Umbilical cord (tissue), 2 donors: ENCODE measurements around the gene DST. TPM values are rescaled to one million over a fixed set of nuclear protein-coding genes. Genes with fewer than 3 reads are reported as not detected.
"Not testable (repeated sequence)": the region's sequence is repeated elsewhere in the genome, so short reads cannot be mapped to it uniquely, and the experiment has no call there.

Source experiments
- DNase-seq: peaks from one replicate; pipeline ENCODE4 v3.0.0-alpha.2; 2015; ENCODE audit warnings: low spot score
- total RNA-seq: library from RNA; depleted of rRNA; stranded (reverse); fragments of >200 nt; gene quantifications from one replicate; pipeline ENCODE4 v1.2.3, GENCODE V29; 2014; ENCODE audit warnings: low replicate concordance; ENCODE audit not compliant: insufficient read depth

Gene DST
- total RNA-seq, 1 donor from 2014 or later, result 326 TPM

- no peak for DNase-seq
Observed at GRCh38 chr6:56572788-56573471, 69.8 kb downstream of the DST start.

- DNase-seq, result no peak
Observed at GRCh38 chr6:56571605-56572004, 71.1 kb downstream of the DST start.

DNA sequence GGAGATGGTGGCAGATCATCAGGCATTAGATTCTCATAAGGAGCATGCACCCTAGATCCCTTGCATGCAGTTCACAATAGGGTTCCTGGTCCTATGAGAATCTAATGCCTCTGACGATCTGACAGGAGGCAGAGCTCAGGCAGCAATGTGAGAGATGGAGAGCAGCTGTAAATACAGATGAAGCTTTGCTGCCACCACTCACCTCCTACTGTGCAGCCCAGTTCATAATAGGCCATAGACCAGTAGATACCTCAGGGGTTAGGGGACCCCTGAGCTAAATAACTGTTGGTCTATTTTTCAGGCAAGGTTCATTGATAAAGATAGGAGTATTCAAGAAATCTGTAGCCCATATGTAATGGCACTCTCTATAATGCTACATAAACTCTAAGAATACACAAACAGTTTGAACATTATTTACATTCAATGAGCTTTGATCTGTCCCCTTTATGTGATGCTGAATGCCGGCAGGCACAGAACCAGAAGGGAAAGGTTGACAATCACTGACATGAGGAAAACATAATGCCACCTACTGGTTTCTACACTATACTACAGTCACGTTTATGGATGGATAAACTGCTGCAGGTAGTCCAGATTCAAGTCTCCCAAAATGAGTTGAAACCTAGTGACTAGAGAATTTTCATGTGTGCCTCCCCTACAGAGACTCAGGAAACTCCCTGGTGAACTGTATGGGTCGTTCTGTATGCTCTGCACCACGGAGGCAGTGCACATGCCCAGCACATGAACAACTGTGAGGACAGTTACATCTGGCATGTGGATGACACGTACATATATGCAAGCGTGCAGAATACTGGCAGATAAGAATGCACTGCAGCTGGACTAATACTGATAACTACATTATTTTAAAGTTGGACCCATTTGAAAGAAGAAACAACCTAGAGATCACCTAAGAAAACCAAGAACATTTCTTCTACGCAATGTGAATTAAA, 72.0 kb downstream of the DST start:
- no peak for DNase-seq

DNA sequence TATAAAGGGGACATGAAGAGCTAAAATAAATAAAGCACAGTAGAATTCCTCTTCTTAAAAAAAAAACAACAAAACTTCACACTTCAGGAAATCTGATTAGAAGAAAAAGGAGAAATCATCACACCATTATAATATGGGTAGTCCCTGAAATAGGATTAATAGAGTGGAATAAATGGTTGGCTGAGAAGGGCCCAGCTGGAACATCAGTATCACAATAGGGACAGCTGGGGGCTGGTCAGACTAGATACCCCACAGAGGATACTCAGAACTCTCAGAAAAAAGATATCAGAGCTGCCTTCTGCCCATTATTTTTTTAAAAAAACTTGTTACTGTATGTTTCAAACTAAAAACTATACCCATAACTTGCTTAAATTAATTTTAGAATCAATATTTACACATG, 75.2 kb downstream of the DST start:
- DNase-seq, result no peak

GRCh38 chr6:56562730-56563129, 80.0 kb downstream of the DST start:
- DNase-seq, result not testable (repeated sequence)

DNA sequence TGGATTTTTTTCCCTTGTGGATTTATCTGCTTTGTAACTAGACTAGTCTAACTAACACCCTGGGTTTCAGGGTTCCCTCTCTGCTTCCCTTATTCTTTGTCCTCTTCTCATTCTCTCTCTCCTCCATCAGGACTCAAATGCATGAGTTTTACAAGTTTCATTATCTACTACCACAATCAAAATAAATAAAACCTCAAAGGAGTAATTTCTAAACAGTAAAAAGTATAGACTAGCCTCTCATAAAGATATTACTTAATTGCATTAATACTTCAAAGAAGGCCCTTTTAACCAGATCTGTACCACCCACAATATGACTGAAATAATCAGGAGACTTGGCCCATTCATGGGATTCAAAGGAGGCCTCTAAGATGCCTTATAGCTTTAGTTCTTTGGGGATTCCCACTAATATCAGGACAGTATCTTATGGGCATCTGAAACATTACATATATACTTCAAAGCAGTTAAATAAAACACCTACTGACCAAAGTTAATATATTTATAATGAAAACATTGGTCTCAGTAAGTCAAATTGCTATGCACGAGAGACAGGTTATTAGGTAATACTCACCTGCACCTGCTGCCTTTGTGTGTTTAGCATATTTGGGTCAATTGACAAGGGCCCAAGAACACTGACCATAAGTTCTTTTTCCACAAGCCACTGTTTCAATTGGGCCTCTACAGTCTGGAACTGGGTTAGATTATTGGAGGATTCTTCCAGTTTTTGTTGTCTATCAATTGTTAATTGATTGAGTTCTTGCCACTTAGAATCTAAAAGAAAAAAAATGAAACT, 85.7 kb downstream of the DST start:
- no peak for DNase-seq

DNA sequence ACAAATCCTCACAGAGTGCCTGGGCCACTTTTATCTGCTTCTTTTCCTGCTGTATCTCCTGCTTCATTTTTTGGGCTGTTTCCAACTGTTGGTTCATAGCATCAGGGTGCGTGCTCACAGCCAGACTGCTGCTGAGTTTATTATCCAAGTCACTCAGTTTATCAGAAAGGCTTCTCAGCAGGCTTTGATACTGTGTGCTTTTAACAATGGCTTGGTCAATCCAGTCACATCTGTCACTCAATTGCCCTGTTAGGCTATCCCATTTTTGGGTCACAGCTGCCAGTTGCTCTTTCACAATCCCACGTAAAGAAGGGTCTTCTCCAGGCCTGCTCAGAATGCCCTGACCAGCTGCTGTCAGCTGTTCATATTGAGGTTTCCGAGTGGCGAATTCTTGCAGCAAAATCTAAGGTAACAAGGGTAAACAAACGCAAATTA, 87.2 kb downstream of the DST start:
- peak; percentile 89 for DNase-seq

GRCh38 chr6:56552187-56553130, 90.2 kb downstream of the DST start:
- no peak for DNase-seq

- no peak for DNase-seq
Observed at GRCh38 chr6:56551409-56552120, 91.1 kb downstream of the DST start.

DNA sequence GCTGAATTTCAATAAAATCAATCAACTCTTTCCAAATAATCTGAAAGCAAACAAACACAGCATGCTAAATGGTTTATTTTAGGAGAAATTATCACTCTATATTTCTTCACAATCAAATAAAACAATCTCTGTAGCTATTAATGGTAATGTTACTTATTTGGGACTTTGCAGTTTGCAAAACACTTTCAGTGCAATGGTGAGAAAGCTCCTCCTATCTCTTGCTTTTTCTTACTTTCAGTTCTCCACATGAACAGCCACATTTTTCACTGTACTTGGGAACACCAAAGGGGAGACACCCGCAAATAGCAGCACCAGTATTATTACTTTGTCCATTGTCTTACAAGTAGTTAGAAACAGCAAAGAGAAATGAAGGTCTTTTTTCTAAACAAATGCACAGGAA, 92.4 kb downstream of the DST start:
- DNase-seq, result no peak

DNA sequence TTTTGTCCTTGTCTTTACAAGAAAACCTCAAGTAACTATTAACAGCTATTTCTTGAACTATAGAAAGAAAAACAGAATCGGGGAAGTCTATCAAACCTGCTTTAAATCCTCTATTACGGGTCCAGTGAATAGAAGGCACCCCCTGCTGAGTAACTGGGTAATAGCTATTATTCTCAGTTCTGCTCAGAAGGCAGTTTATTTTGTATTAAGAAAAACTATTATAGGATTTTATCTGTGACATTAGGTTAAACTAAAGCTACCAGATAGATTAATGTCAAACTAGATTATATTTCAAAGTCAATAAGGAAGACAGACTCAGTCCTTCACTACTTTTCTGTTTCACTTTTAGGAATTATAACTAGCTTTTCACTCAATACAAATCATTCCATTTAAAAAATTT, 93.7 kb downstream of the DST start:
- no peak for DNase-seq

DNA sequence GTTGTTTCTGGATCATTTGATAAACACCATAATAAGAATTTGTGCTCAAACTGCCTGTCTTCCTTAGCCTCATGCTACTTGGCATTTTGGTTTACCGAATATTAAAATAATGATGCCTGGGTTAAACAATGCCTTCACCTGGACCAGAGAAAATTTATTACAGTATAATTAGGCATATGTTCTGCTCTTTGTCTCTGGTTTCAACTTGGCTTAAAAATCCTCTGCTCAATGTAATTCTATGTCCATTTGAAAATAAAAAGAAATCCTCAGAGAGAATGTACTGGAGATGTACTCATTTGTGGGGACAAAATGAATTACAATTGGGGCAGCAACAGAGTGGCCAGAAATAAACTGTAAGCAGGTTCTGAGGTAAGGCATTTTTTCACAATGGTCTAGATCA, 95.0 kb downstream of the DST start:
- DNase-seq, result no peak

DNA sequence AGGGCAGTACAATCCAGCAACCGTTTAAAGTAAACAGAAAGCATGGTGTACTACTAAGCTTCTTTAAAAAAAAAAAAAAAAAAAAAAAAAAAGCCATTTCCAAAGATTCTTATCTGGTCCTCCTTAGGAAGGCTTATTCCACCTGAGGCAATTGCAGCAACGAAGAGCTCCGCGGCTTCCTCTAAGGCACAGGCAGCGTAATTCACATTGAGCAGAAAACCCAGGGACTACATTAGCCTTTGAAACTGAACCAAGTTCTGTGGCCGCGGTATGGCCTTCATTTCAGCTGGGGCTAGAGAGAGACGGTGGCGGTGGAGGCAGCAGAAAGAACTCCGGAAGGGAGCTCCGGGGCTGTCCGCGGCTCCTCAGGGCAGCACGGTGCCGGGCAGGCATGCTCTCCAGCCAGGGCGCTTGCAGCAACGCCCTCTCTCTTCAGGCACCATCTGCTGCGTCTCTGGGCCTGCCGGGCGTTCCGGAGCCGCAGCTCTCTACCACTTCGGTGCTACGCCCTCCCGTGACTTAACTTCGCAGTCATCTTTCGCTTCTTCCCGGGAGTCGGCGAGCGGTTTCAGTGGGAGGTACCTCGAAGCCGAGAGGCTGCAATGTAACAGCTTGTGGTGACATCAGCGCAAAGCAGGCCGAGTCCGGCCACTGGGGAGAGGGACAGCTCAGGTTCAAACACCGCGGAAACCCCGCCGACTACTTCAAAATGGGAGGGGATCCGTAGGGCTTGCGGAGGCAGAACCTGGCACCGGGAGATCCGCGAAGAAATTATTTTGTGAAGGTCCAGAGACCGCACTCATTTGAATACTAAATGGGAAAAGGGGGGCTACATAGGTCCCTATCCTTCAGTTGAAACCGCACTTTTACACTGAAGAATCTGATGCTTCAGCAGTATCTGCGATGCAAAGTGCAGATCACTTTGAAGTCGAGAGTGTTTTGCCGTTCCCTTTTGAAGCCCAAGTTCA, 100.0 kb downstream of the DST start:
- DNase-seq, result peak; percentile 98

DNA sequence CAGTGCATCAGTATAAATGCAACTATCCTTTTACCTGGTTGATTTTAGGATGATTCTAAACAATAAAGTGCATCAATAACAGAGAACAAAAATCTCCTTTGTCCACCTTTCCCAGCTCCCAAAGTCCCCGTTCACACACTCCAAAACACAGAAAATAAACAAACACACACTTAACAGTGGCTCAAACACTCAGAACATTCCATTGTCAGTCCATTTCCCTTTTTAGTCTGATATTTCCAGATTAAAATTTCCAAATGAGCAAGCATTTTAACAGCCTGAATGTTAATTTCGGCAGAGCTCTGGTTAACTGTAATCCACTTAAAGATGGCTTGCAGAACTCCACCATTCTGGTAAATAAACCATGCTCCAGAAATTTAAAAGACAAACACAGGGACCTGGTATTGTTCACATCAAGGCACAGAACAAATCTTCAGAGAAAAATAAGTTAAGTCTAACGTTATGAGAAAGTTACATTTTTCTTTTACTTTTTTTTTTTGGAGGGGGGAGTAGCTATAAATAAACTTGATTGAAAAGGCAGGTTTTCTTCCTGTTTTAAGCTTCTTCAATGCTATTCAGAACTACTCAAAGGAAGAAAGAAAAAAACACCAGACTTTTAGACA, 100.8 kb downstream of the DST start:
- DNase-seq, result no peak

GRCh38 chr6:56541030-56541600, 101.6 kb downstream of the DST start:
- DNase-seq, result no peak

- DNase-seq, result no peak
Observed at GRCh38 chr6:56540232-56541029, 102.3 kb downstream of the DST start.

DNA sequence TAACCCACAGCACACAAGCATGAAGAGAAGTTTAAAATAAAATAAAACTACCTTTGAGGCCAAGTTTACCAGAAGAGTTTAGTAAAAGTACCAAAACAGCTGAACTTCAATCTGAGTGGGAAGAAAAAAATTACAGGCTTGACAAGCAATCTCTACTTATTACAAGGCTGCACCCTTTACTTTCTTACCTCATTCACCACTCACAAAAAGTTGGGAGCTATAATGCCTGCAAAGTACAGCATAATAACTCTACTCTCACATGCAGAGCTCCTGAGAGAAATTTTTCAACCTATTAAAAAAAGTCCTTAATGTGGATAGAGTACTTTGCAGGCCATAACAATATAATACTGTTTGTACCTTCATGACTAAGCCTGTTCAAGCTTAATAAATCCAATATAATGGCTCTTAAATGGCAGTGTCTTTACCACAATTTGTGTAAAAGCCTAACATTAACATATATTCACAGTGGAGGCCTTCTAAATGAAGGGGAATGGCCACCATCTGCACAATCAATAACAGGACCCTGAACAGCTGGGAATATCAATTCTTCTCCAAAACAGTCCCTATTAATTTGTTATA, 103.1 kb downstream of the DST start:
- DNase-seq, result no peak
